NCI-H1694 (cell line): Measurements from ENCODE around the gene CRX.
"Not testable (repeated sequence)": the region's sequence is repeated elsewhere in the genome, so short reads cannot be mapped to it uniquely, and the experiment has no call there.

Source experiments
- DNase-seq: peaks from one replicate; lab custom pipeline; 2025; lab: John Stamatoyannopoulos, UW

Gene CRX

DNA sequence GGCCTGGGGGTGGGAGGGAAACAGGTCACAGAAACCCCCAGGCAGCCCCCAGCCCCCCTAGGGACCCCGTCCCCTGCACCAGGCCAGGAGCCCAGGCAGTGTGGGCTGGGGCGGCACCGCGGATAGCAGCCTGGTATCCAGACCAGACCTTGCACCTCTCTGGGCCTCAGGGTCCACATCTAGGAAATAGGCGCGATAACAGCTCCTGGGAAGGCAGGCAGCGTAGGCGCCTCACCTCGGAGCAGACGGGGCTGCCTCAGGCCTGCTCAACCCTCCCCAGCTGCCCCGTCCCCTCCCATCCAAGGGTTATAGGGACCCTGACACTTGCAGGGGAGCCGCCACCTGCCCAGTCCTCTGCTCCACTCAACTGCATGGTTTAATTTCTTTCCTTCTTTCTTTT lies 18.1 kb upstream of the CRX start:
- DNase-seq, result not testable (repeated sequence)

DNA sequence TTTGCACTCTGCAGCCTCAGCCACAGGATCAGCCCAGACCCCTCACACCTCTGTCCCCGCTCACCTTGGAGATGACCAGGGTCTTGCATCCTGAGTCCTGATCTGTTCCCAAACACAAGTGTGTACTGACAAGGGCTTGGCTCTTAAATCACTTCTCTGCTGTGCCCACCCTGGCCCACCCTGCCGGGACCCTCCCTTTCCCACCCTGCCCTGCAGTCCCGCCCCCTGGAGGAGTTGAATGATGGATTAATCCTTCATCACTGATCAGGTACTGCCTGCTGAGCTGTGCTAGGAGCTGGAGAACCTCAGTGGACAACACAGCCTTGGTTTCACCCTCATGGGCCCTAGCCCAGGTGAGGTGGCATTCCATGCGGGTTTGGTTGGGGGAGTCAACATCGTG lies 17.3 kb upstream of the CRX start, which contains the start of gene TPRX1:
TSS of gene TPRX1 (minus strand) at position 101 of the 400 bp plus-strand sequence. CDS start at position 89, 12 bp downstream.
- DNase-seq, result not testable (repeated sequence)

DNA sequence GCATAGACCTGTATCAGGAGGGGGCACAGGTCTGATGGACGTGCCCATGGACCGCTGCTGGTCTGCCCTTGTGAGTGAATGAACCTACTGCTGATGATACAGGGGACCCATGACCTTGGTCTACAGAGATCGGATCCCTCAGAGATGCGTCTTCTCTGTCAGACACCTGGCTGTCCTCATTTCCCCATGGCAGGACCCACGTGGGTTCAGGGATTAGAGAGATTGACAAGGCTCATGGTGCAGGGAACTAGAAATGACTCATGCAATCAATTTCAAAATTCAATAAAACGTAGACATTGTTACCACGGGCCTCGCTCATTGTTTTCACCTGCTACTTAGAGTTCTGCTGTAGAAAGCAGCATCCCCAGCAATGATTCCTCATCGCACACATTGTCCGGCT lies 16.4 kb upstream of the CRX start:
- DNase-seq, result no peak

DNA sequence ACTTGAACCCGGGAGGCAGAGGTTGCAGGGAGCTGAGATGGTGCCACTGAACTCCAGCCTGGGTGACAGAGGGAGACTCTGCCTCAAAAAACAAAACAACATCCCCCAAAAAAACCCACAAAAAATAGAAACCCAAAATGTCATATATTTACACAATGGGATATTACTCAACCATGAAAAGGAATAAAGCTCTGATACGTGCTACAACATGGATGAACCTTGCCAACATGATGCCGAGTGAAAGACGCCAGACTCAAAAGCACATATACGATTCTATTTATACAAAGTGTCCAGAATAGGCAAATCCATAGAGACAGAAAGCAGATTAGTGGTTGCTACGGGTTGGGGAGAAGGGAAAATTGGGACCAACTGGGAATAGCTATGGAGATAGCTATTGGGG lies 15.3 kb upstream of the CRX start:
- no peak for DNase-seq

DNA sequence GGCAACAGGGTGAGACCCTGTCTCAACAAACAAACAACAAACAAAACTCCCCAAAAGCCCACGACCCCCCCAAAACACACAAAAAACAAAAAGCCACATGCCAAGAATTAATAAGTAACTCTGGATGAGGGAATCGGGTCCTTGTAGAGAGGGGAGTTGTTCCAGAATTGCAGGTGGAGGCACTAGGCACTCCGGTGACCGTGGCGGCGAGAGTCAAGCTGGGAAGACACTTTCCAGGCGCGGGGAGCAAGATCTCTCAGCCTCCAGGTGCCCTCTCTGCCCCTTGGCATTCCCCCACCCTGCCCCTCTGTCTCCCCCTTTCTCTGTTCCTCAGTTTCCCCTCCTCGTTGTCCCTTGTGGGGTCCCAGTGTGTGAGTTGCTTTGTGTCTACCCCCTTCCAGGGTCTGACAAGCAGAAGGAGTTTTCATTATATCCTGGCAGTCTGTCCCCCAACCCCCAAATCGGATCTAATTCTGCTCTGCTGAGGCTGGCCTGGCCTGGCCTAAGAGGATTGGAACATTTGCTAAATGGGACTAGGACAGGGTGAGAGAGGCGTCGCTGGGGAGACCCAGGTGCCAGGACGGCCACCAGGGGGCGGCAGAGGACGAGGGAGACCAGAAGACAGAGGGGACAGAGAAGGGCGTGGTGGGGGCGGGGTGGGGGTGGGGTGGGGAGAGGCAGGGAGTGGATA lies 8.3 kb upstream of the CRX start:
- DNase-seq, result peak; percentile 59

DNA sequence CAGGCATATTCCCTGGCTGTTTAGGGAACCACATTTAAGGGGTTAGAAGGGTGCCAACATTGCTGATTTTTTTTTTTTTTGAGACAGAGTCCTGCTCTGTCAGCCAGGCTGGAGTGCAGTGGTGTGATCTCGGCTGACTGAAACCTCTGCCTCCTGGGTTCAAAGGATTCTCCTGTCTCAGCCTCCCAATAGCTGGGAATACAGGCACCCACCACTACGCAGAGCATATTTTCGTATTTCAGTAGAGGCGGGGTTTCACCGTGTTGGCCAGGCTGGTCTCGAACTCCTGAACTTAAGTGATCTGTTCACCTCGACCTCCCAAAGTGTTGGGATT lies 7.8 kb upstream of the CRX start:
- no peak for DNase-seq

DNA sequence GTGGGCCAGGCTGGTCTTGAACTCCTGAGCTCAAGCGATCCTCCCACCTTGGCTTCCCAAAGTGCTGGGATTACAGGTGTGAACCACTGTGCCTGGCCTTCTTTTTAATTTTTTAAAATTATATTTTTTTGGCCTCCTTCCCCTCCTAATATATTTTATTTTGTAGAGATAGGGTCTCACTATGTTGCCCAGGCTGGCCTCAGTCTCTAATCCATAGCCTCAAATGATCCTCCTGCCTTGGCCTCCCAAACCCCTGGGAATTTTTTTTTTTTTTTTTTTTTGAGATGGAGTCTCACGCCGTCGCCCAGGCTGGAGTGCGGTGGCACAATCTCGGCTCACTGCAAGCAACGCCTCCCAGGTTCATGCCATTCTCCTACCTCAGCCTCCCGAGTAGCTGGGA lies 5.5 kb upstream of the CRX start:
- not testable (repeated sequence) for DNase-seq

DNA sequence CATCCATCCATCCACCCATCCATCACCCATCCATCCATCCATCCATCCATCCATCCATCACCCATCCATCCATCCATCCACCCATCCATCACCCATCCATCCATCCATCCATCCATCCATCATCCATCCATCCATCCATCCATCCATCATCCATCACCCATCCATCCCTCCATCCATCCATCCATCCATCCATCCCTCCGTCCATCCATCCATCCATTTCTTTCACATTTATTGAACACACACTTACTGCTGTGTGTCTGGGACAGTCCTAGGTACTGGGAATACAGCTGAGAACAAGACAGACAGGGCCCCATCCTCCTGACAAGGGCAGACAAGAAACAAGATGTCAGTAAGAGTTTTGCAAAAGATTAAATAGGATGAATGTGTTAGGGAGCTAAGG lies 3.5 kb upstream of the CRX start:
- DNase-seq, result not testable (repeated sequence)

DNA sequence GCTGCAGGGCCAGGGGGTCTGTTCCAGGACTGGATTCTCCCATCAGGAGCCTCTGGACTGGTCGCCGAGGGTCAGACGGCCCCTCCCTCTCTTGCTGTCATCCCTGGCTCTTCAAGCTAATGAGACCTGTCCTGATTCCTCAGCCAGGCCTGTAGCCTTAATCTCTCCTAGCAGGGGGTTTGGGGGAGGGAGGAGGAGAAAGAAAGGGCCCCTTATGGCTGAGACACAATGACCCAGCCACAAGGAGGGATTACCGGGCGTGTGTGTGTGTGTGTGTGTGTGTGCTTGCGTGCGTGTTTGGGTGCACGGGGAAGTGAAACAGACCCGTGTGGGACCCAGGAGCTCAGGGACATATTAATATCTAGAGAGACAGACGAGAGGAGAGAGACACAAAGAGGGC lies 1.9 kb upstream of the CRX start:
- no peak for DNase-seq

DNA sequence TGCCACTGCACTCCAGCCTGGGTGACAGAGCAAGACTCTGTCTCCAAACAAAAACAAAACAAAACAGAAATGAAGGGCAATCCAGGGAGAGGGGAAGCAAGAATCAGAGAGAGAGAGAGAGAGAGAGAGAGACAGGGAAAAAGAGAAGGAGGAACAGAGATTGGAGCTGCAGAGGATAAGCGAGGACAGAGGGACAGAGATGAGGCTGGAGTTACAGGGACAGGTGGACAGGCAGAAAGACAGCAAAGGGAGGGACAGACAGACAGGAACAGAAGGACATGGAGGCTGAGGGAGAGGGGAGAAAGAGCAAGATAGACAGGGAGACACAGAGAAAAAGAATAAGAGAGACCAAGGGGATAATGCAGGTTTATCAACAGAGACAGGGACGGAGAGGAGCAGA lies 1.3 kb upstream of the CRX start:
- no peak for DNase-seq

DNA sequence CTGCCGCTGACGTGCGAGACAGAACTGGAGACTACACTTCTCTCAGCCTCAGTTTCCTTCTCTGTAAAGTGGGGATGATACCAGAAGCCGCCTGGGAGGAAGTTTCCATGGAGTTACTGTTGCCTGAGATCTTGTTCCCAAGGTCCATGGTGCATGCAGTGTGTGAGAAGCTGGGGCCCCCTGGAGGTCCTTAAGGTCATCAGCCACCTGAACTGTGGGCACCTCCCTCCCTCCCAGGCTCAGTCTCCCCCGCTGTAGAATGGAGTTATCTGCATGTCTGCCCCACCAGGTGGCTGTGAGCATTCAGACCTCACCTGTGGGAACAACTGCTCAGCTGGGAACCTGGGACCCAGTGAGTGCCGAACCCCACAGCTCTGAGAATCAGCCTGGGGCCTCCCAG lies 2.7 kb downstream of the CRX start:
- DNase-seq, result no peak

DNA sequence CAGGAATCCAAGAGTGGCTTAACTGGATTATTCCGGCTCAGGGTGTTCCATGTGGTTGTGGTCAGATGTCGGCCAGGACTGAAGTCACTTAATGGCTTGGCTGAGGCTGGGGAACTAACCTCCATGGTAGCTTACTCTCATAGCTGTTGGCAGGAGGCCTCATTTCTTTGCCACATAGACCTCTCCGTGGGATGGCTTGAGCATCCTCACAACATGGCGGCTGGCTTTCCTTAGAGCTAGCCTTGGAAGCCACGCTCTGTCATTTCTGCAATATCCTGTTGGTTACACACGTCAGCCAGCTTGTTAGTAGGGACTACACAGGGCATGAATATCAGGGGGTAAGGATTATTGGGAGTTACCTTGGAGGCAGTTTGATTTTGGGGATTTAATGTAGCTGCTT lies 5.1 kb downstream of the CRX start:
- no peak for DNase-seq

DNA sequence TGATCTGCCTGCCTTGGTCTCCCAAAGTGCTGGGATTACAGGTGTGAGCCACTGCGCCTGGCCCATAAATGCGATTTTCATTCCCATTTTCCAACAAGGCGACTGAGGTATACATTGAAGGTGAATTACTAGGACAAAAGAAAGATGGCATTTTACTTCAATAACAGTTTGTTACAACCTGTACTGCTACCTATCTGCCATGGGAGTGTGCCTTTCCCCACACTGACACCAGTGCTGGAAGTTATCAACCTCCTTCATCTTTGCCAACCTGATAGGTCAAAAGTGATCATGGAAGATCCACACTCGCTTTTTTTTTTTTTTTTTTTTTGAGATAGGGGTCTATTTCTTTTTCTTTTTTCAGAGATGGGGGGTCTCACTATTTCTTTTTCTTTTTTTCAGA lies 11.0 kb downstream of the CRX start:
- no peak for DNase-seq

DNA sequence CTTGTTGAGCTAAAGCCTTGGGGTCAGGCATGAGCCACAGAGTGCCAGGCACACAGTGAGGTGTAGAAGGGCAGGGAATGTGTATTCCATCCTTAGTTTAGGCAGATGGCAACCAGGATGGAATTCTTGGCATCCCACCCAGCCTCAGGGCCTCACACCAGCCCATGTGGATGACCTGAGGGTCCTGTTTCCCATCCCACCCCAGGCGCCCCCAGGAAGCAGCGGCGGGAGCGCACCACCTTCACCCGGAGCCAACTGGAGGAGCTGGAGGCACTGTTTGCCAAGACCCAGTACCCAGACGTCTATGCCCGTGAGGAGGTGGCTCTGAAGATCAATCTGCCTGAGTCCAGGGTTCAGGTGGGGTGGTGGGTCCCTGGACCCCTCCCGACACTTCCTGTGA lies 14.3 kb downstream of the CRX start:
- no peak for DNase-seq

DNA sequence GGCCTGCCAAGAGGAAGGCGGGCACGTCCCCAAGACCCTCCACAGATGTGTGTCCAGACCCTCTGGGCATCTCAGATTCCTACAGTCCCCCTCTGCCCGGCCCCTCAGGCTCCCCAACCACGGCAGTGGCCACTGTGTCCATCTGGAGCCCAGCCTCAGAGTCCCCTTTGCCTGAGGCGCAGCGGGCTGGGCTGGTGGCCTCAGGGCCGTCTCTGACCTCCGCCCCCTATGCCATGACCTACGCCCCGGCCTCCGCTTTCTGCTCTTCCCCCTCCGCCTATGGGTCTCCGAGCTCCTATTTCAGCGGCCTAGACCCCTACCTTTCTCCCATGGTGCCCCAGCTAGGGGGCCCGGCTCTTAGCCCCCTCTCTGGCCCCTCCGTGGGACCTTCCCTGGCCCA lies 17.7 kb downstream of the CRX start:
- DNase-seq, result no peak

DNA sequence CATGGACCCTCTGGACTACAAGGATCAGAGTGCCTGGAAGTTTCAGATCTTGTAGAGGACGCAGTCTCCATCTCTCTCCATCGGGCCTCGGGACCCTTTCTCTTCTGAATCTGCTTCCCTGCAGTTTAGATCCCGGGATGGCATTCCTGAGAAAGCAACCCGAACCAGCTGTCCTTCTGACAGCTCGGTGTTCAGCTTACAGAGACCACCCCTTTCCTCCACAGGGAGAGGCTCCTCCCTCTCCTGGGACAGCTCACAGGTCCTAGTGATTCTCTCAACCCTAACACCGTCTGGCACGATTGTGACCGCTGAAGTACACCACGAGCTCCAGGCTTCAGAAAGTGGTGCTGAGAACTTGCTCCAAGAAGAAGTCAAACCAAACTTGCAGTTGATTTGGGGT lies 18.2 kb downstream of the CRX start:
- DNase-seq, result no peak

DNA sequence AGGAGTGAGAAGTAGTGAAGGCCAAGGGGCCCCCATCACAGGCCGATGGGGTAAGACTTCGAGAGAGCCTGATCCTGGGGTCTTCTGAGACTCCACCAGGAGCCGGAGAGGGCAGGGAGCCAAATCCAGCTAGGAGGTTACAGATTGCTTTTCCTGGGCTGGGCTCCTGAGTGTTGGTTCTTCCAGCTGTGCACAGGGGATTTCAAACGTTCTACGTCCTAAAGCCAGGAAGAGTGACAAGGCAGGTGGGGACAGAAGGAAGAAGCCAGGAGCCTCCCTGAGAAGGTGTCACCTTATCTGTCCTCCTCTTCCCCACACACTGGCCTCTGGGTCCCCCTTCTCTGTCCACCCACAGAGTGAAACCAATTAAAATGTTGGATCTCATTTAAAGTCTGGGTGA lies 21.2 kb downstream of the CRX start:
- DNase-seq, result no peak

DNA sequence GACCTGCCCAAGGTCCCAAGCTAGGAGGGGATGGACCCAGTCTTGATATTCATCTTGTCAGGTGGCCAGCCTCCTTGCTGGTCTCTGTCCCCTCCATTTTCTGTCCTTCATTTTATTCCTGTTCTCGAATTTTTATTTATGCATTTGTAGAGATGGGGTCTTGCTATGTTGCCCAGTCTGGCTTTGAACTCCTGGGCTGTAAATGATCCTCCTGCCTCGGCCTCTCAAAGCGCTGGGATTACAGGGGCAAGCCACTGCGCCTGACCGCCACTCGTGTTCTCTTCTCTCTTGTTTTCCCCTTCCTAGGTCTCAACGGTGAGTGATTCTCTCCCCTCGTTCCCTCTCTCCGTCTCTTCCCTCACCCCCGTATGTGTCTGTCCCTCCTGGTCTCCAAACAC lies 26.7 kb downstream of the CRX start:
- DNase-seq, result no peak

DNA sequence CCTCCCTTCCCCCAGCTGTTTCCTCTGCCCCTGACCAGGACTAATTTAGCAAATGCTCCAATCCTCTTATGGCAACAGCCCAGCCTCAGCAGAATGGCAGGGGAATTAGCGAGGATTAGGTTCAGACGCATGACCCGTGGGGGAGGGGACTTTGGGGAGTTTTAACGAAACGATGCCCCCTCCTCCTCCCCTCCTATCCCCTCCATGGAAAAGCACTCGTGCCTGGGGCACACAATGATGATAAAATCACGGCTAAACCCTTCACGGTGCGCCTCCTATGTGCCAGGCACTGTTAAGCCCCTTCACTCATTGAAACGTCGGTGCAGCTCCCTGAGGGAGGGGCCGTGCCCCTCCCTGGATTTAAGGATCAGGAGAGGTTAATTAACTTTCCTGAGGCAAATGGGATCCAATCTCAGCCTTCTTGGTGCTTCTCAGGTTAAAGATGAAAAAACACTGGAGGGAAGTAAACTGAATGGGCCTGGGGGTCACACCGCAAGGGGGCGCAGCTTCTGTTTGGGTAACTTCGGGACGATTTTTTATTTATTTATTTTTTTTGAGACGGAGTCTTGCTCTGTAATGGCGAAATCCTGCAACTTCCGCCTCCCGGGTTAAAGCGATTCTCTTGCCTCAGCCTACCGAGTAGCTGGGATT lies 27.2 kb downstream of the CRX start:
- DNase-seq, result no peak

DNA sequence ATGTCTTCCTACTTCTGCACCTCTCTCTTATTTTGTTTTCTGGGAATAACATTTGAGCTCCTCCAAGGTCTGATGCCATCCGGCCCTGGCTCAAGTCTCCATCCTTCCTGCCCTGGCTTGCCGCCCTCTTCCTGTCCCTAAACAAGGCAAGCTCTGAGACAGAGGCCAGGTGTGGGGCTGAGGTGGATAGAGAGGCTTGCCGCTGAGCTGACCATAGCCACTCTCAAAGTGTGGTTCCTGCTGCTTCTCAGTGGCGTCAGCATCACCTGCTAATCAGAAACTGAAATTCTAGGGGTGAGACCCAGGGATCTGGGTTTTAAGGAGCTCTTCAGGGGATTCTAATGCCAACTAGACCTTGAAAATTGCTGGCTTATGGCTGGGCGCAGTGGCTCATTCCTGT lies 31.3 kb downstream of the CRX start:
- no peak for DNase-seq

DNA sequence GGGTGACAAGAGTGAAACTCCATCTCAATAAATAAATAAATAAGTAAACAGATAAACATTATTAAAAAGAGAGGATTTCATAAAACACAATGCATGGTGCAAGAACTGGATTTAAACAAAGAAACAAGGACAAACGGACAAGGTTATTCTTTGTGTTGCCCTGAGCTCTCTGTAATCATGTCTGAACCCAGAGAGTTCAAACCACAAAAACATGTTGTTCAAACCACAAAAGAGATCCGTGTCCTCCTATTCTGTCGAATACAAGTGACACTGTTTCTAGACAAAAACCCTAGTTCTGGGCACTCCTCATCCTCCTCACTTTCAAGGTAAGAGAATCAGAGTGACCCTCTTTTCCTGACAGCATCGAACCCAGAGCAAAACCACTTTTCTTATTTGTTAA lies 32.7 kb downstream of the CRX start:
- DNase-seq, result no peak

DNA sequence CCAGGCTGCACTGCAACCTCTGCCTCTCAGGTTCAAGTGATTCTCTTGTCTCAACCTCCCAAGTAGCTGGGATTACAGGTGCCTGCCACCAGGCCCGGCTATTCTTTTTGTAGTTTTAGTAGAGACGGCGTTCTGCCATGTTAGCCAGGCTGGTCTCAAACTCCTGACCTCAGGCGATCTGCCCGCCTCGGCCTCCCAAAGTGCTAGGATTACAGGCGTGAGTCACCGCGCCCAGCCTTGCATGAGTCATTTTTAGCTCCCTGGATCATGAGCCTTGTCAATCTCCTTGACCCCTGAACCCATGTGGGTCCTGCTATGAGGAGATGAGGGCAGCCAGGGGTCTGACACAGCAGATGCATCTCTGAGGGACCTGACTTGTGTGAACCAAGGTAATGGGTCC lies 36.5 kb downstream of the CRX start:
- not testable (repeated sequence) for DNase-seq

DNA sequence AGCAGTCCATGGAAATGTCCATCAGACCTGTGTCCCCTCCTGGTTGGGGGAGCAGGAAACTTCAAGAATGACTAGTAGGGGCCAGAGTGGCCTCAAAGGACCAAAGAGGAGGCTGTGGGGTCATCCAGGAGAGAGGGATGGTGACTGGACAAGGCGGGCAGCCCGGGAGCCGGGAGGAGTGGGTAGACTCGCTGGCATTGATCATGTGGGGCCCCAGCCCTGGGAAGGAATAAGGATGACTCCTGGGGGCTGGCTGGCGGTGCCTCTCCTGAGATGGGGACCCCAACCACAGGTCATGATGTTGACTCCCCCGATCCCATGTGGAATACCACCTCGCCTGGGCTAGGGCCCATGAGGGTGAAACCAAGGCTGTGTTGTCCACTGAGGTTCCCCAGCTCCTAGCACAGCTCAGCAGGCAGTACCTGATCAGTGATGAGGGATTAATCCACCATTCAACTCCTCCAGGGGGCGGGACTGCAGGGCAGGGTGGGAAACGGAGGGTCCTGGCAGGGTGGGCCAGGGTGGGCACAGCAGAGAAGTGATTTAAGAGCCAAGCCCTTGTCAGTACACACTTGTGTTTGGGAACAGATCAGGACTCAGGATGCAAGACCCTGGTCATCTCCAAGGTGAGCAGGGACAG lies 37.0 kb downstream of the CRX start, which contains the start of gene TPRX2:
TSS of gene TPRX2 (plus strand) at position 590 of the 640 bp plus-strand sequence. CDS start at position 602, 12 bp downstream.
- not testable (repeated sequence) for DNase-seq
